HCT116 (cell line): Measurements from ENCODE around the gene ADARB2. TPM values are rescaled to one million over a fixed set of nuclear protein-coding genes. Genes with fewer than 3 reads are reported as not detected.

Source experiments
- ATAC-seq: fragments of 200-7000 bp; cut with Tn5 transposase; 2 replicates; pipeline ENCODE4 v1.9.1; 2020; ENCODE audit warnings: mild to moderate bottlenecking, moderate library complexity
- BruUV-seq: library from RNA; stranded (reverse); fragments of 400-500 nt; replicated peaks from 2 replicates; lab custom pipeline; 2021; lab: Mats Ljungman, UMichigan
- CTCF ChIA-PET: fragments of 300-600 bp; sonication (Branson Sonifier 250); formaldehyde crosslinking; loops from one replicate; lab custom pipeline; 2021; ENCODE audit warnings: antibody characterized with exemption; lab: Charles Lee
- POLR2A ChIA-PET: fragments of 300-600, 350-600 bp; sonication (Branson Sonifier 250); formaldehyde crosslinking; loops from one replicate; lab custom pipeline; 2021; ENCODE audit warnings: antibody characterized with exemption; lab: Charles Lee
- RAD21 ChIA-PET, 2 experiments: fragments of 300-600 bp; sonication (Branson Sonifier 250); formaldehyde crosslinking; loops; one replicate each; lab custom pipeline; 2023; ENCODE audit warnings: low total read pairs in 2 of 2; ENCODE audit not compliant: uncharacterized antibody in 2 of 2, unreplicated experiment in 2 of 2, low non-redundant PET in 1 of 2; lab: Charles Lee
- DNase-seq: peaks from one replicate; pipeline ENCODE4 v3.0.0-alpha.2; 2010; ENCODE audit warnings: low read depth, low spot score
- H2AFZ ChIP-seq: fragments of 200-600 bp; shearing (Covaris generic), sonication (generic); 2 replicates; pipeline ENCODE4 v1.6.1; 2017; ENCODE audit warnings: low read depth, mixed run types, mixed read lengths, antibody characterized with exemption, low read length; ENCODE audit not compliant: poor library complexity, severe bottlenecking
- H3K27ac ChIP-seq: 2 replicates; pipeline ENCODE4 v1.5.1; 2012; ENCODE audit warnings: low read depth, low read length
- H3K27me3 ChIP-seq: fragments of 200-600 bp; sonication (generic); 2 replicates; pipeline ENCODE4 v1.6.1; 2016; ENCODE audit warnings: mixed run types, low read length, mixed read lengths; ENCODE audit not compliant: insufficient read depth
- H3K36me3 ChIP-seq, 2 experiments: fragments of 200-500 bp in 1 of 2; fragments of 200-600 bp in 1 of 2; sonication (Bioruptor generic) in 1 of 2; sonication (generic) in 1 of 2; 2 replicates each; pipeline versions ENCODE4 v1.5.1 to v1.6.1; 2014 to 2016; ENCODE audit warnings: low read length in 2 of 2, inconsistent platforms in 1 of 2, mixed read lengths in 1 of 2, mixed run types in 1 of 2; ENCODE audit not compliant: insufficient read depth in 2 of 2, control insufficient read depth in 1 of 2
- H3K4me1 ChIP-seq, 2 experiments: fragments of 200-600 bp in 1 of 2; sonication (generic) in 1 of 2; 2 replicates each; pipeline versions ENCODE4 v1.5.1 to v1.6.1; 2012 to 2017; ENCODE audit warnings: low read length in 2 of 2, inconsistent platforms in 1 of 2, mild to moderate bottlenecking in 1 of 2, mixed read lengths in 1 of 2, mixed run types in 1 of 2, moderate library complexity in 1 of 2; ENCODE audit not compliant: insufficient read depth in 2 of 2, control insufficient read depth in 1 of 2
- H3K4me2 ChIP-seq: fragments of 200-600 bp; sonication (generic); 2 replicates; pipeline ENCODE4 v1.6.1; 2017; ENCODE audit warnings: mixed run types, low read length, mixed read lengths
- H3K4me3 ChIP-seq, 2 experiments: fragments of 200-600 bp in 1 of 2; sonication (generic) in 1 of 2; replicated peaks in 1 of 2; 2 replicates each; pipeline ENCODE4 v1.5.1; 2011 to 2016; ENCODE audit warnings: low read length in 2 of 2, control low read depth in 1 of 2, low read depth in 1 of 2, mild to moderate bottlenecking in 1 of 2, mixed read lengths in 1 of 2, mixed run types in 1 of 2
- H3K79me2 ChIP-seq: fragments of 200-600 bp; sonication (generic); 2 replicates; pipeline ENCODE4 v1.6.1; 2017; ENCODE audit warnings: mild to moderate bottlenecking, mixed run types, low read length, moderate library complexity, mixed read lengths; ENCODE audit not compliant: insufficient read depth
- H3K9ac ChIP-seq: fragments of 200-600 bp; sonication (generic); 2 replicates; pipeline ENCODE4 v1.6.1; 2016; ENCODE audit warnings: low read length, mixed read lengths
- H3K9me2 ChIP-seq: fragments of 200-600 bp; sonication (generic), shearing (Covaris generic); 2 replicates; pipeline ENCODE4 v1.6.1; 2017; ENCODE audit warnings: mixed run types, mild to moderate bottlenecking, moderate library complexity; ENCODE audit not compliant: insufficient read depth
- H3K9me3 ChIP-seq, 2 experiments: fragments of 200-500 bp in 1 of 2; fragments of 200-600 bp in 1 of 2; sonication (Bioruptor generic) in 1 of 2; sonication (generic) in 1 of 2; 2 replicates each; pipeline ENCODE4 v1.6.1; 2014 to 2017; ENCODE audit warnings: low read length in 2 of 2, mixed read lengths in 2 of 2, inconsistent platforms in 1 of 2, low read depth in 1 of 2, mild to moderate bottlenecking in 1 of 2, mixed run types in 1 of 2, moderate library complexity in 1 of 2; ENCODE audit not compliant: control insufficient read depth in 1 of 2, insufficient read depth in 1 of 2
- H4K20me1 ChIP-seq: fragments of 200-600 bp; sonication (generic), shearing (Covaris generic); 2 replicates; pipeline ENCODE4 v1.6.1; 2017; ENCODE audit warnings: mixed run types, mild to moderate bottlenecking, moderate library complexity; ENCODE audit not compliant: insufficient read depth
- ATF3 ChIP-seq: IDR thresholded peaks from 2 replicates; pipeline ENCODE4 v1.6.1; 2012
- CTCF ChIP-seq, 3 experiments: fragments of 200-600 bp in 1 of 3; sonication (generic) in 1 of 3; IDR thresholded peaks in 2 of 3; conservative IDR thresholded peaks in 1 of 3; 2 replicates each; pipeline ENCODE4 v1.5.1; 2012 to 2017; ENCODE audit warnings: low read depth in 2 of 3, low read length in 2 of 3, antibody characterized with exemption in 1 of 3, borderline replicate concordance in 1 of 3, control low read depth in 1 of 3, mild to moderate bottlenecking in 1 of 3, mixed read lengths in 1 of 3, mixed run types in 1 of 3, moderate library complexity in 1 of 3; ENCODE audit not compliant: insufficient read depth in 1 of 3
- EGR1 ChIP-seq: IDR thresholded peaks from 2 replicates; pipeline ENCODE4 v1.6.1; 2012; ENCODE audit warnings: low read depth
- EZH2 ChIP-seq: fragments of 200-600 bp; sonication (generic); IDR thresholded peaks from 2 replicates; pipeline ENCODE4 v1.6.1; 2017; ENCODE audit warnings: antibody characterized with exemption, mixed run types
- POLR2AphosphoS5 ChIP-seq: IDR thresholded peaks from 2 replicates; pipeline ENCODE4 v1.6.1; 2011; ENCODE audit warnings: mild to moderate bottlenecking, low read depth, low read length, moderate library complexity
- SRF ChIP-seq: IDR thresholded peaks from 2 replicates; pipeline ENCODE4 v1.6.1; 2012; ENCODE audit warnings: low read depth
- ZBTB33 ChIP-seq: IDR thresholded peaks from 2 replicates; pipeline ENCODE4 v1.6.1; 2011; ENCODE audit warnings: mild to moderate bottlenecking, low read length, moderate library complexity; ENCODE audit not compliant: insufficient replicate concordance; ENCODE audit errors: extremely low read depth
- ZNF274 ChIP-seq: fragments of 200-500 bp; sonication (Bioruptor generic); IDR thresholded peaks from 2 replicates; pipeline ENCODE4 v1.6.1; 2014; ENCODE audit warnings: mild to moderate bottlenecking, low read depth, low read length, inconsistent platforms
- intact Hi-C: fragments of 100-400 bp; cut with micrococcal nuclease; formaldehyde crosslinking; loops from 2 replicates; pipeline ENCODE4 v1.10.0; 2022
- total RNA-seq: library from RNA; stranded (reverse); gene quantifications from one replicate; pipeline ENCODE4 v1.2.1, GENCODE V29; 2021; ENCODE audit not compliant: unreplicated experiment

The ADARB2 gene
- total RNA-seq, 1 experiment from 2014 or later: not detected

- H4K20me1 ChIP-seq: no peaks in the 10 kb centered on the region
- H3K9me3 ChIP-seq: no peaks in the 10 kb centered on the region
- no peak overlapping the region for H2AFZ ChIP-seq
- RAD21 ChIA-PET: no interaction called here
- ATAC-seq (no peak), DNase-seq (no peak)
- BruUV-seq: no TSS peak
- intact Hi-C loops: no loop called here
- CTCF ChIA-PET: no interaction called here
- no peaks in the 10 kb centered on the region for H3K79me2 ChIP-seq
- H3K9ac ChIP-seq: no peak overlapping the region
- no peaks in the 10 kb centered on the region for H3K4me1 ChIP-seq
- no peak overlapping the region for H3K4me3 ChIP-seq
- POLR2A ChIA-PET: no interaction called here
- no peak overlapping the region for H3K27ac ChIP-seq
- H3K36me3 ChIP-seq: no peaks in the 10 kb centered on the region
- no peak overlapping the region for H3K4me2 ChIP-seq
- H3K27me3 ChIP-seq: 0 out of 2 replicates have a peak, but pooled peaks cover 5% of the 10 kb centered on the region
- TF ChIP-seq ATF3 (no peak), SRF (no peak), POLR2AphosphoS5 (no peak), ZBTB33 (no peak), EZH2 (no peak), CTCF (IDR thresholded peaks at IDR 0.05 in 2 of 3, conservative IDR thresholded peaks at IDR 0.05 in 1 of 3; ENCODE audit: borderline replicate concordance in 1 of 3, insufficient read depth in 1 of 3, low read depth in 2 of 3, low read length in 2 of 3) (no peak), ZNF274 (no peak), EGR1 (no peak)
- H3K9me2 ChIP-seq: no peaks in the 10 kb centered on the region
Measured at GRCh38 chr10:1678084-1678483, 59.2 kb downstream of the ADARB2 start.
